Measurements from ENCODE around the gene NRTN.
"Not testable (repeated sequence)": the region's sequence is repeated elsewhere in the genome, so short reads cannot be mapped to it uniquely, and the experiment has no call there.

NRTN gene

GRCh38 chr19:5839065-5840017 is 34.5 kb downstream of the NRTN start, which contains the start of gene FUT6:
TSS of gene FUT6 (minus strand) at chr19:5839702. CDS start at chr19:5832567, 7,135 bp downstream.
- DNase-seq, result no peak

GRCh38 chr19:5841735-5842111 is 36.9 kb downstream of the NRTN start:
- not testable (repeated sequence) for DNase-seq

- DNase-seq, result no peak
These were observed 38.5 kb downstream of the NRTN start for GRCh38 chr19:5843295-5843927.

- no peak for DNase-seq
These were observed 39.9 kb downstream of the NRTN start for GRCh38 chr19:5844456-5845433.

- not testable (repeated sequence) for DNase-seq
These were observed 43.0 kb downstream of the NRTN start for GRCh38 chr19:5847846-5848245.

- not testable (repeated sequence) for DNase-seq
These were observed 43.8 kb downstream of the NRTN start for GRCh38 chr19:5848621-5849020.

- no peak for DNase-seq
These were observed 45.3 kb downstream of the NRTN start for GRCh38 chr19:5850189-5850588.

- no peak for DNase-seq
These were observed 46.0 kb downstream of the NRTN start for GRCh38 chr19:5850743-5851293.

- DNase-seq, result no peak
These were observed 46.4 kb downstream of the NRTN start, which contains the start of gene FUT3 for GRCh38 chr19:5851302-5851701. TSS of gene FUT3 (minus strand) at chr19:5851449.

- not testable (repeated sequence) for DNase-seq
These were observed 49.3 kb downstream of the NRTN start for GRCh38 chr19:5854121-5854520.

- DNase-seq, result not testable (repeated sequence)
These were observed 50.3 kb downstream of the NRTN start for GRCh38 chr19:5855151-5855550.

GRCh38 chr19:5857203-5858081 is 52.6 kb downstream of the NRTN start:
- no peak for DNase-seq

GRCh38 chr19:5863030-5863665 is 58.3 kb downstream of the NRTN start:
- no peak for DNase-seq

- no peak for DNase-seq
These were observed 59.3 kb downstream of the NRTN start for GRCh38 chr19:5864013-5864720.

GRCh38 chr19:5864725-5865486 is 60.0 kb downstream of the NRTN start:
- DNase-seq, result no peak

GRCh38 chr19:5865772-5866171 is 60.9 kb downstream of the NRTN start:
- DNase-seq, result no peak

- no peak for DNase-seq
These were observed 62.6 kb downstream of the NRTN start for GRCh38 chr19:5867201-5868136.

- no peak for DNase-seq
These were observed 66.1 kb downstream of the NRTN start for GRCh38 chr19:5870986-5871394.
